ENCODE measurements around the gene GCNT2.

- TF ChIP-seq YY1 (IDR thresholded peaks at IDR 0.05; ENCODE audit: insufficient read depth, insufficient read length), result no peak
- no peak for TF ChIP-seq ZNF274 (IDR thresholded peaks at IDR 0.05; ENCODE audit: low read depth, low read length)
- TF ChIP-seq SUZ12 (IDR thresholded peaks at IDR 0.05; ENCODE audit: extremely low read depth, insufficient read depth, insufficient read length), result no peak
Observed at GRCh38 chr6:10643201-10643651, 122.1 kb downstream of the GCNT2 start.
